GM21381 (cell line): Measurements from ENCODE around the gene LINGO4.

Experiments
- ATAC-seq: cut with Tn5 transposase; IDR thresholded peaks from one replicate; pipeline ENCODE4 v1.9.1; 2021; ENCODE audit warnings: mild to moderate bottlenecking, moderate library complexity; ENCODE audit not compliant: unreplicated experiment

LINGO4 gene

DNA sequence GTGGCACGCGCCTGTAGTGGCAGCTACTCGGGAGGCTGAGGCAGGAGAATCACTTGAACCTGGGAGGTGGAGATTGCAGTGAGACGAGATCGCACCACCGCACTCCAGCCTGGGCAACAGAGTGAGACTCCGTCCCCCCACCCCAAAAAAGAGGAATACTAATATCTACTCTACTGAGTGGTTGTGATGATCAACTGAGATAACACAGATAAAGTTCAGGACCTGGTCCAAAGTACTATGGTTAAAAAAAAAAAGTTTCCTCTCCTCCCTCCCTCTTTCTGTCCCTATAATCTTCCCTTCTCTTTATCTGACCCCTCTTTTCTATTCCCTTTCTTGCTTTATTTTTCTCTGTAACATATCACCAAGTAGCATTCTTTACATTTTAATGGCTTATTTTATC is 30.4 kb upstream of the LINGO4 start:
- ATAC-seq, result no peak

DNA sequence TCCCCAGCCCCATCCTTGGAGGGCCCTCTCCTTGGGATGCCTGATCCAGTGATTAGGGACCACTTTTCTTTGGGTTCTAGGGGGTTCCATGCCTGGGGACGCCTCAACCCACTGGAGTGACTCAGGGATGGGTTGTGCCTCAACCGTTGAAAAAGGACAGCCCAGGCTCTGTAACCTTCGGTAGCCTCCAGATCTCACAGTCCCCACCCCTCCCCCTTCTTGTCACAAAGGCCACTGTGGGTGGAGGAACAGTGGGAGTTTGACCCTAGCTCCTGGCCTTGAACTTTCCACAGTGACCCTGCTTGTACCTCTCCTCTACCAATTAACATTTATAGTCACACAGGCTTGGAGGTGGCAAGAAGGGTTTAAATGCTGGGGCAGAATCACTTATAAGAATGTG is 29.0 kb upstream of the LINGO4 start:
- no peak for ATAC-seq

DNA sequence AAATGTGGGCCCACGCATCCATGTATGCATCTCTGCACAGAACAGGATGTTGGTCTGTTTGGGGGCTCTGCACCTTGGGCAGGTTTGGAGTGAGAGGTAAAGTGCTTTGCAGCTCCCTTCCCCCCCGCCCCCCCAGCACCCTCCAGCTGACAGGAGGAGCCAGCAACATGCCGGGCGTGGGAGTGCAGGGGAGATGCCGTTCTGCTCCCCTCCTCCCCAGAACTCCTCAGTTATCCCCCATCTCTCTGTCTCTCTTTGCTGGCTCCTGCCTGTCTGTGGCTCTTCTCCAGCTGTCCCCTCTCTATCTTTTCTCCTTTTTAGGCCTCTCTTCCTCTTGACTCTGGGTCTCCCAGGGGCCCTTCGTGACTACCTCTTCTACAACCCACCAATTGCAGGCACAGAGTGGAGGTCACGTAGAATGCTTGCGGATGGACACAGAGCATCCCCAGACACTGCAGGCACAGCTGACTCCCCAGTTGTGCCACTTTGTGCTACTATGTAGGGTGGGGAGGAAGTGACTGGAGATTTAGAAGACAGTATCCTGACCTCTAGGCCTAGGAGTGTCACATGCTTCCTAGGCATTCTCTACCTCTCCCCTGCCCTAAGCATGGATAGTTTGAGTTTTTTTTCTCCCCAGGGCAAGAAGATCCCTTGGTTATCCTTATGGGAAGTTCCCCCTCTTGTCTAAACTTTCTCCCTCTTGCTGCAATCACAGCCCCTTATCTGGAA is 28.1 kb upstream of the LINGO4 start:
- ATAC-seq, result no peak

DNA sequence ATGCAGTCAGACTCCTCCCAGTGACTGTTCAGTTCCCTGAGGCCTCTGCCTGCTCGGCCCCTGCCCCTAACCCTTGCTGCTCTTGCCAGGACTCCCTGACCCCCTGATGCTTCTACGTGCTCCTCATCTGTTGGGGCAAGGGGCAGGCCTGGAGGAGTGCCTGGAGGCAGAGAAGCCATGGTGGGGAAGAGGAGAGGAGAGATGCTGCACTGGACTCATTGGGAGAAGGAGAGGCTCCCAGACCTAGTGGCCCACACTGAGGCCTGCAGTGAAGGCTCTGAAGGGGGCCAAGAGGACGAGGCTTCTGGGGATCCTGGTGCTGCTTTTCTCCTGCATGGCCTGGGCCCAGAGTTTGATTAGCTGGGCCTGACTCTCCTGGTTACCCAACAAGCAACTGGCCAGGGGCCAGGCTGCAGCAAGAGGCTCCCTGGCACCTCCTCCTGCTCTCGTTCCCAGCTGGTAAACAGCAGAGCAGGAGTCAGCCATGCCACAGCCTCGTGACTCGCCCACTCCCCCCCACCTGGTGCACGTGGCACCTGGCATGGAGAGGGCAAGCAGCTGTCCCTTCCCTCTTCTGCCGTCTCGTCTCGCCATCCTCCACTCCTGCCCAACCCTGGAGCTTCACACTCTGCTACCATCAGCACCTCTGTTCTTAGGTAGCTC is 27.2 kb upstream of the LINGO4 start:
- ATAC-seq, result no peak

DNA sequence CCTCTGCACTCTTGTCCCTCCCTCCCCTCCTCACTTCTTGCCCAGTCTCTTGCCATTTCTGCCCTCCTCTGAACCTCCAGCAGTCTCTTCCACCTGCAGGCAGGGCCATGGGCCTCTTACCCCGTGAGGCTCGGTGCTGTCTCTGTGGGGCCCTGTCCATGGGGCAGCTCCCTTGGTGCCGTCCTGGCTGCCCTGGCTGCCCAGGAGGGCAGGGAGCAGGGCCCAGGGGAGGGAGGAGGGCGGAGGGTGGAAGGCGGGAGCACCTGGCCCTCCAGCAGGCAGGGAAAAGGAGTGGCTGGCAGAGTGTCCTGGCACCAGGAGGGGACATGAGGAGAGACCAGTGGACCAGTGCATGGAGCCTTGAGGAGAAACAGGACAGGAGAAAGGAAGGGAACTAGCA is 26.4 kb upstream of the LINGO4 start, which contains the start of gene RORC:
Gene RORC (minus strand): TSS at position 198 of the 400 bp plus-strand sequence. CDS start 38 bp downstream, at position 160.
- no peak for ATAC-seq

DNA sequence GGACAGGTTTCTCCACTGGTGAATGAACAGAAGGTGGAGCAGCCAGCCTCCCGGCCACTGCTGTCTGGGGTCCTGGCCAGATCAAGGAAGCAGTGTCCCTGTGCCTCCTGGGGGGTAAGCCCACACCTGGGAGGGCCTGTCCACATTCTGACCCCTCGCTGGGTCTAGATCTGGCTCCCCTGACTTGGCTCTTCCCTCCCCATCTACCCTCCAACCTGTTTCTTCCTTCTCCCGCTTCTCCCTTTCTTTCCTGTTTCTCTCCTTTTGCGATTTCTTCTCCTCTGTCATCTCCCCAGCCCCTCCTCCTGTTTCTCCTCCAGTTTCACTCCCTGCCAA is 26.0 kb upstream of the LINGO4 start:
- ATAC-seq, result no peak

DNA sequence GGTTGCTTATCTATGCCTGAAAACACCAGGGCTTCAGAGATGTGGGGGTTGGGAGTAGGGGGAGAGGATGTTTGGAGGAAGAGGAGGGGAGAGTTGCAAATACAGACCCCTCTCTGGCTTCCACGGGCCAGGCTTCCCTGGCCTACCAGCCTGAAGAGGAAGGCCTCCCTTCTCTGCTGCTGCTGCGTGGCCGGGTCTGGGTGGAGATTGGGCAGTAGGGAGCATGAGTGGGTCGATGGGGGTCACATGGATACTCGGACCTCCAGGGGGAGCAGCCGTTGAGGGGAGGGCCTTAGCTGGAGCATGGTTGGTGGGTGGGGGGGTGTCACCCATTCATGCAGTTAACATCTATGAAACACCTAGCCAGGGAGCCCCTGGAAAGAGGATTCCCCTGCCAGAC is 24.8 kb upstream of the LINGO4 start:
- ATAC-seq, result no peak

DNA sequence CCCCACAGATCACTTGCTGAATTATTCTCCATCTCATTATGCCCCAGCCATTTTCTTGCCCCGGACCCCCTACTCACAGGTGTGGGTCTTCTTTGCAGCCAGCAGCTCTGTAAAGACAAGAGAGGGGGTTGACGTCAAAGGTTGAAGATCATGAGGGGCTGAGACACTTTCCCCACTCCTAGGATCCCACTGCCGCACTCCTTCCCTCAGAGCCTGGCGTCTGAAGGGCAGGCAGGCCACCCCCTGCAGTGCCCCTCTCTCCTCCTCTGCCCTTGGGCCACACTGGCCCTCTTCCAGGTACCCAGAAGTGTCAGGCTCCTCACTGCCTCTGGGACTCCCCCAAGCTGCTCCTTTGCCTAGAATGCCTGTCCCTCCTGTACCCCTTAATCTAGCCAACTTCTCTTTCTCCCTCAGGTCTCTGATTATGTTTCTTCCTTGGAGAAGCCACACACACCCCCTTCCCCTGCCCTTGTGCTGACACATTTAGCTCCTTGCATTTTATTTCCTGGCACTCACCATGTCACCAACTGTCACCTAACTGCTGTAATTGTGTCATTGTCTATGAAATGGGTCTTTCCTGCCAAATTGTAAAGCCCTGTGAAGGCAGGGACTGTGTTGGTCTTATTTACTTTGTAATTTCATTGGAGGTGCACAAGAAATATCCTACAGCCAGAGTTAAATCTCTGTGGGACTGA is 24.3 kb upstream of the LINGO4 start:
- no peak for ATAC-seq

DNA sequence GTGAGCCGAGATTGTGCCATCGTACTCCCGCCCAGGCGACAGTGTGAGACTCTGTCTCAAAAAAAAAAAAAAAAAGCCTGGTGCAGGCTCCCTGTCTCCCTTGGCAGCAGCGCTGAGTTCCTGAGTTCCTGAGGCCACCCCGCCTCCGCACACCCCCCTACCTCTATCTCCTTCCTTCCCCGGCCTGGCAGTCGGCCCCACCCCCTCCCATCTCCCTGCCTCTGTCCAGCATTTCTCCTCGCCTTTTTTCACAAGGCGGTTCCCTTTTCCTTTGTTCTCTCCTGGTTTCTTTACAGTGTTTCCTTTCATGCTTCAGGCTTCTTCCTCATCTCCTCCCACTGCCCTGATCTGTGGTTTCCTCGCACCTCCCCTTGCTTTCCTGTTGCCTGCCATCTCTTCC is 23.7 kb upstream of the LINGO4 start:
- no peak for ATAC-seq

DNA sequence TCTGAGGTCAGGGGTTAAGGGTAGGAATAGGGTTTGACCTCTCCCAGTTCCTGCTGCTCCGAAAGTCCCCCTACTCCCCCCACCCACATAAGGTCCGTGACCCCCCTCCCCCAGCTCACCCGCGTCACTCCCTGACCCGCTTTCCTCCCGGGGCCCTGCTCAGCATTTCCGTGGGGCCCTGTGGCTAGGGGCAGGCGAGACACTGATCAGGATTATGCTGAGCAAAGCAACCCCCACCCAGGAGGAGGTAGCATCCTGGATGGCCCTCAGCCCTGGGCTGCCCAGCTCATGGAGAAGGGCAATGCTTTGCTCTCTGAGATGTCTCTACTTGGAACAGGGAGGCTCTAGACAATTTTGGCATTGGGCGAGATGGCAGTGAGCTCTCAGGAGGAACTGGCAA is 22.6 kb upstream of the LINGO4 start:
- ATAC-seq, result no peak

DNA sequence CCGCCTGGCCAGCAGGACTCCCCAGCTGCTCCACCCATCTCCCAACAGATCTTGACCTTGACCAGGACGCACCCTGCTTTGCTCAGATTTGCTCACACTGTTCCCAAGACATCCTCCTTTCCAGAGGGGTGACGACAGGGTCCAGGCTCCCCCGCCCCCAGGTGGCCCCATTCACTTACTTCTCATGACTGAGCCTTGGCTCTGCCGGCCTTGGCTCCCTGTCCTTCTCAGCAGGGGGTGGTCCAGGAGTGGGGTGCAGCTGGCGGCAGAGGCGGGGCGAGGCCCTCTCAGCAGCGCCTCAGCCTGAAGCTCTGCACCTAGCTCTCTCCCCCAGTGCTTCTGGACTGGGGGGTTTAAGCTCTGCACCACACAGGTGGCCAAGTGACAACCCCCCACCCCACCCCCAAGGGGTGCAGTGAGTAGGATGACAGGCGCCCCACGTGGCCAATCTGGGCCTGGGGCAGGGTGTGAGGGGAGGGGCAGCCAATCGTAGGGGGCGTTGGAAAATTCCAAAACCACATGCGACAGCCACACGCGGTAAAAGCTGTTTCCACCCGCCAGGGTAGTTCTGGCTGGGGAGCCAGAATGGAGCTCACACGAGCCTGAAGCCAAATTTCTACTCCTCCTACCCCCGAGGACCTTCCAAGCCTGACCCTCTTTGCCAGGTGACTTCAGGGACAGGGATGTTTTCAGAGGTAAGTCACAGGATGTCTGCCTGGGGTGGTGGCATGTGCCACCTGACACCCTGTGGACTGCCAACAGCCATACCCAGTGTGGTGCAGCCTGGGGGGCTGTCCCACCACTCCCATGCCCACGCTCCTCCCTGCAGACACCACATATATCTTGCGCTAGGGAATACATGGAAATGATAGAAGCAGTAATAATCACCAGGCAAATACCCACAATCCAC is 20.8 kb upstream of the LINGO4 start:
- ATAC-seq, result no peak

DNA sequence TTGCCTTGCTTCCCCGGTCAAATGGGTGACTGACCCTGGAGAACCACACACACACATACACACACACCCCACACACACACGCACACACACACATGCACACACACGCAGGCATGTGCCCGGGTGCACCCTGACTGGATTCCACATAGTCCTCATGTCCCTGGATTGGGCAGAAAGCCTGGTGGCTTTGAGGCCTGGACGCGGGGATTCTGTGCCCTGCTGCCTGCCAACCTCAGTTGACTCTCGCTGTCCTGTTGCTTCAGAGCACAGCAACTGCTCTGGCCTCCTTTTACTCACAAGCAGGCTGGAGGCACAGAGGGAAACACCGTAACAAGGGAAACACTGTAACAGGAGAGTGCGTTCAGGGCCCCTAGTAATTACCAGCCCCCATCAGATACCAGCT is 20.0 kb upstream of the LINGO4 start:
- ATAC-seq, result no peak

DNA sequence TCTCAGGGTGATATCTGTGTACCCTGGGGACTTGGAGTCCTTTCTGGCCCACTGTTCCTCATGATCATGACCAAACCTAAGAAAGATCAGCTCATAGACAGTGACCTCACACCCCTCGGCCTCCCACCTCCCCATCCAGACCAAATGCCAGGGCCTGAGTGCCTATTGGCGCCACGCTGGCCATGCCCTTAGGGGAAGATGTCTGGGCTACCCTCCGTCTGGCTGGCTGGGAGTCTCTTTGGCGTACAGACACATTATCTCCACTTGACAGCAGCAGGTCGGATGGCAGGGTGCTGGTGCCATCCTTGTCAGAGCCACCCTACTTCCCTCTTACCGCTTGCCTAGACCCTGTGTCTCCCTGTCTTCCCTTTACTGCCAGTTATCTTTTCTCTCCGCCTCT is 18.0 kb upstream of the LINGO4 start:
- ATAC-seq, result no peak

DNA sequence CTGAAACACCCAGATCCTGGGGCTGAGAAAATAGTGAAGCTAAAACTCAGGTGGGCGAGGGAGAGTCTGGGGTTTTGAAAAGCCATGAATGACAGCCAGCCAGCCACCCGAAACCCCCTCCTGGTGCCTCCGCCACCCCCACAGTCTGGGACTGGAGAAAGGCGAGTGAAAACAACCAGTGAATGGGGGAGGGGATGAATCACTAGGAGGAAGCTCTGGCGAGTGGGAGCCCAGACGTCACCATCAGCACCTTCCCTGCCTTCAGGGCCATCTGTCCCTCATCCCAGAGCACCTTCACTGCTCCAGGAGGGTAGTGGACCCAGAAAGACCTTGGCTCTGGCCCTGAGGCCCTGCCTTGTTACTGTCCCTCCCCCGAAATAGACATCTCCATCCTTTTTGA is 17.2 kb upstream of the LINGO4 start:
- ATAC-seq, result no peak

DNA sequence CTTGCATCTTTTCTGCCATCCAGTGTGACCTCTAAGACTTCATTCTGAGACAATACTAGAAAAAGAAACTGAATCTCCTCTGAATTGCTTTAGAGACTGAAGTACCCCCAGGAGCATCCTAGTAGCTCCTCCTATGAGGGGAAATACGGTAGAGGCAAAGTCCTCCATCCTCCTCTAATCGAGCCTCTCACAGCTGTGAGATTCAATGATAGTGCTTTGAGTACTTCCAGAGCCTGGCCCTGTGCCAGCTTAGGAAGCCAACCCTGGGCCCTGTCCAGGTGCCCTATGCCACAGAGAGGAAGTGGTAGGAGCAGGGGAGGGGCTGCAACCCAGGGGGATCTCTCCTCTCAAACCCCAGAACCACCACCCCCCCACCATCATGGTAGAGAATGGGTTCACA is 15.7 kb upstream of the LINGO4 start:
- no peak for ATAC-seq

DNA sequence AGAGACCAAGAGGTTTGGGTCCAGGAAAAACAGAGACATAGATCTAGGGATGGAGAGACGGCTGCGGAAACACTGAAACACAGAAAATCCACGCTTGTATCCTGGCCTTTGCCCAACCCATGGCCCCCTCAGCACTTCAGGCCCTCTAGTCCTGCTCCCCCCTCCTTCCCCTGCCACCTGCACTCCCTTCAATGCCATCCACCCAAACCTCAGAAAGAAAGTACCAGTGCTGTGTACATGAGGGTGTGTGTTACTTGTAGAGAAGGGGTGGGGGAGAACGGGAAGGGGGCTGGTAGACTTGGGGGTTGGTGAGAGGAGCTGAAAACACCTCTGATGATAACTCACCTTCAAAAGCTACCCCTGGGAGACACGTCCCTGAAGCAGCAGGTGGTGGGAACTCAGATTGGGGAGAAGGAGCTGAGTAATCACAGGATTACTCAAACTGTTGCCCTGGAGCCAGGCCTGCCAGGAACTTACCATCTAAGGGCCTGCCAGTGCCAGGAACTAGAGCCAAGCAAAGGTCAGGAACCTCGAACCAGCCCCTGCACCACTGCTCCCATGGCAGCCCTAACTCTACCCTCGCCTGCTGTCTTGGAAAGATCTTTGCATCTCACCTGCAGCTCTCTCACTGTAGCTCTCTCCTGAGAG is 14.9 kb upstream of the LINGO4 start:
- ATAC-seq, result no peak

DNA sequence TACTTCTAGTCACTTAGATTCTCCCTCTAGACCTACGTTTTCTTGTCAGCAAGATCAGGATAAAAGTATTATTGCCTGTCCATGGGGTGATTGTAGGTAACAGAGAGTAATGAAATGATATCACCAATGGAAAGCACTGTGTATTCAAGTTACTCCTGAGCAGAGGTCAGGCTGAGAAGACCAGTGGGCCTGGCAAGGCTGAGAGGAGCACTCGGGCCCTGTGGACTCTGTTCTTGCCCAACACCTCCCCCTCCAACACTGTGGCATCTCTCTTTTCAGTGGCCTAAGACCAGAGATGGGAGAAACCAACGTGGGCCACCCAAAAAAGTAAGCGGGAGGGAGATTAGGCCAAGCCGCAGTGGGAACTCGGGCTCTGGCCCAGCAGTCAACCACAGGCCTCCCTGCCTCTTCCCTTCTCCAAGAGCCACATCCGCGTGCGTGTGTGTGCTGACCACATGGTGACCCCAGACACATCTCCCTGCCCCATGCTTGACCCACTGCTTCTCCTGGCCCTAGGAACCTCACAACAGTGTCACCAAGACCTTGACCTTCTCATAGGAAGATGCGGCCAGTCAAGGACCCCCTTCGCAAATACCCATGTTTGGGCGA is 14.1 kb upstream of the LINGO4 start:
- ATAC-seq, result no peak

DNA sequence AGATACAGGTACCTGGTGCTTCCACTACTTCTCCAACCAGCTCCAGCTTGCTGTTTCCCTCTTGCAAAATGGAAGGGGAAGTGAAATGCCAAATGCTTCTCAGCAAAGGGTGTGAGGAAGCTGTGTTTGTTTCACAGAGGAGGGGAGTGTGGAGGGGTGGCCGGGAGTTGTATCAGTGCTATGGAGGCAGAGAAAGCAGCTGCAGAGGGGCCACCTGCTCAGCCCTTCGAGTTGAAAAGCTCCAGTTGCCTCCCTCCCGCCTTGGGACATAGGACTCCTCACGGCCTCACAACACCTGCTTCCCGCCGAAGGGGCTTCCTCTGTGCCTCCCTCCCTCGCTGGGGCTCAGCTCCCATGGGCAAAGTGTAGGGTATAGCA is 12.1 kb upstream of the LINGO4 start:
- no peak for ATAC-seq

DNA sequence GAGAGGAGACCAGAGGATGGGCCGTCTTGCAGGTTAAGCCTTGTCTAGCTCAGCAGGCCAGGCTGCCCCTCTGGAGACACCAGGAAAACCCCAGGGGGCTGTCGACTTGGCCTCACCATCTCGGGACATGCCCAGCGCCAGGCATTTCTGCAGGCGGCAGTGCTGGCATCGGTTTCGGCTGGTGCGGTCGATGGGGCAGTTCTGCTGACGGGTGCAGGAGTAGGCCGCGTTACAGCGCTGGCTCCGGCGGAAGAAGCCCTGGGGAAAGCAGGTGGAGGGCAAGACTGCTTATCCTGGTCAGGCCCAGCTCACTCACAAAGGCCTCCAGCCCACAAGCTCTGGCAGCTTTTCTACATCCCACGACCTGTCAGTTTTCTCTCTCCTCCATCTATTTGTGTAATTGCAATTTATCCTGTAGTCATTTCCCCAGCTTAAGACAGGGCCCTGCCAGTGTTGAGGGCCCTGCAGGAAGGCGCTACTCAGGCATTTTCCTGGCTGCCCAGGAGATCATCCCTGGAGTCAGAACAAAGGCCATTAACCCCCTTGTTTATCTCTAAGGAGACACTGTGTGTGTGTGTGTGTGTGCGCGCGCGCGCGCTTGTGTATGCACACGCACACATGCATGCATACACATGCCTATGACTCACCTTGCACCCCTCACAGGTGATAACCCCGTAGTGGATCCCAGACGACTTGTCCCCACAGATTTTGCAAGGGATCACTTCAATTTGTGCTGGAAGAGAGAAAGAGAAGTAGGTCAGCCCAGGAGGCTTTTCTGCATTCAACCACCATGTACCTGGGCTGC is 11.5 kb upstream of the LINGO4 start:
- no peak for ATAC-seq
